DOHH2 (cell line): ENCODE measurements around the gene SHISAL1.

Experiments
- H3F3A ChIP-seq: fragments of 200-600 bp; sonication (generic), shearing (Covaris generic); 2 replicates; pipeline ENCODE4 v1.6.0; 2016; ENCODE audit warnings: antibody characterized with exemption, mild to moderate bottlenecking; ENCODE audit not compliant: control insufficient read depth, insufficient read depth
- H3K27ac ChIP-seq: fragments of 200-600 bp; sonication (generic); 2 replicates; pipeline ENCODE4 v1.5.1; 2014; ENCODE audit warnings: low read depth, mild to moderate bottlenecking, low read length, moderate library complexity
- H3K27me3 ChIP-seq: fragments of 200-600 bp; sonication (generic); 2 replicates; pipeline ENCODE4 v1.6.1; 2014; ENCODE audit warnings: mild to moderate bottlenecking, low read length, mixed read lengths; ENCODE audit not compliant: control insufficient read depth
- H3K36me3 ChIP-seq: fragments of 200-600 bp; sonication (generic); 2 replicates; pipeline ENCODE4 v1.6.1; 2014; ENCODE audit warnings: mild to moderate bottlenecking, low read length, moderate library complexity, mixed read lengths; ENCODE audit not compliant: control insufficient read depth
- H3K4me1 ChIP-seq: fragments of 200-600 bp; sonication (generic); 2 replicates; pipeline ENCODE4 v1.6.1; 2014; ENCODE audit warnings: mild to moderate bottlenecking, low read length, mixed read lengths; ENCODE audit not compliant: control insufficient read depth
- H3K4me2 ChIP-seq: fragments of 200-600 bp; sonication (generic); 2 replicates; pipeline ENCODE4 v1.6.0; 2014; ENCODE audit warnings: mild to moderate bottlenecking, low read length, moderate library complexity
- H3K4me3 ChIP-seq: fragments of 200-600 bp; sonication (generic); 2 replicates; pipeline ENCODE4 v1.5.1; 2014; ENCODE audit warnings: mild to moderate bottlenecking, low read length, mixed read lengths
- H3K79me2 ChIP-seq: fragments of 200-600 bp; sonication (generic); 2 replicates; pipeline ENCODE4 v1.6.1; 2014; ENCODE audit warnings: mild to moderate bottlenecking, low read length, mixed read lengths; ENCODE audit not compliant: control insufficient read depth
- H3K9me2 ChIP-seq: fragments of 200-600 bp; sonication (generic); replicated peaks from 2 replicates; pipeline ENCODE4 v1.6.1; 2014; ENCODE audit warnings: mild to moderate bottlenecking, low read length, mixed read lengths; ENCODE audit not compliant: control insufficient read depth
- H3K9me3 ChIP-seq: fragments of 200-600 bp; sonication (generic); 2 replicates; pipeline ENCODE4 v1.6.1; 2014; ENCODE audit warnings: antibody characterized with exemption, low read length, mixed read lengths; ENCODE audit not compliant: control insufficient read depth, insufficient read depth
- H4K20me1 ChIP-seq: fragments of 200-600 bp; sonication (generic); 2 replicates; pipeline ENCODE4 v1.6.0; 2014; ENCODE audit warnings: low read depth, mild to moderate bottlenecking, antibody characterized with exemption, low read length, moderate library complexity; ENCODE audit not compliant: control insufficient read depth, insufficient read depth
- EZH2phosphoT487 ChIP-seq: fragments of 200-600 bp; sonication (generic); IDR thresholded peaks from 2 replicates; pipeline ENCODE4 v1.6.1; 2017; ENCODE audit warnings: borderline replicate concordance, mild to moderate bottlenecking, antibody characterized with exemption, low read length, moderate library complexity, mixed read lengths
- TF ChIP-seq, protein P1 (sequence below): fragments of 200-600 bp; sonication (generic); IDR thresholded peaks from one replicate; pipeline ENCODE4 v1.5.1; 2014; ENCODE audit warnings: antibody characterized with exemption, mild to moderate bottlenecking, low read depth, low read length; ENCODE audit not compliant: poor library complexity, severe bottlenecking

Gene SHISAL1

DNA sequence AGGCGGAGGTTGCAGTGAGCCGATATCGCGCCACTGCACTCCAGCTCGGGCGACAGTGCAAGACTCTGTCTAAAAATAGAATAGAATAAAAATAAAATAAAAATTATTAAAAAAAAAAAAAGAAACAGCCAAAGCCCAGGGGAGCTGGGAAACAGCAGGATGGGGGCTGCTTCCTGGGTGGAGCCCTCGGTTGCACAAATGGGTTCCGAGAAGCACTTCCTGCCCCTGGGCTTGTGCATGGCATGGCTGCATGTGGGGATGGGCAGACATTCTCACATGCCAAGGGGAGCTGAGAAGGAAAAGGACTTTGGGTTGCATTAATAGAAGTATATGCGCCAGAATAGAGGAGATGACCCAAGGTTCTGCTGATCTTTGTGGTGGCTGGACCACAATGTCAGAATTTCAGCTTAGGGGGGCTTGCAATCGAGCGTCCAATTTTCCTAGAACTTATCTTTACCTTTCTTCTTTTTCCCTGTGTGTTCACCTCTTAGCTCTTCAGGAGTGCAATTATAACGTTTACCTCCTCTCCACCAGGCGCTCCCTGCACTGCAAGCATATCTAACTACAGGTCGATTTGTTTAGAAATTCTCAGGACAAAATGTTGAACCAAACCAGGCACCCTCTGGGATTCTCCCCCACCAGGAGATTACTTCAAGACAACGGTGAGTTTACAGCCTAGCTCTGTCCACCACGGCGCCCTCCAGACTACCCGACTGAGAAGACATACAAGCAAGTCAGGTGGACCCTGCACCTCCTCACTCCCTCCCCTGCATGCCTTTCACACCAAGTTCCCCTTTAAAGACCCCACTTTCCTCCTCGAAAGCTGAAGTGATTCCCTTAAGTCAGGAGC lies 53.2 kb downstream of the SHISAL1 start:
- no peak overlapping the region for H3K4me3 ChIP-seq
- no peak overlapping the region for H3K27ac ChIP-seq
- peaks cover 30% of the 10 kb centered on the region for H3K4me1 ChIP-seq
- H3K9me2 ChIP-seq = no peaks in the 10 kb centered on the region
- no peaks in the 10 kb centered on the region for H3K27me3 ChIP-seq
- H3K4me2 ChIP-seq = no peak overlapping the region
- no peaks in the 10 kb centered on the region for H3K36me3 ChIP-seq
- H3K9me3 ChIP-seq = no peaks in the 10 kb centered on the region
- TF ChIP-seq EZH2phosphoT487 = no peak
- TF ChIP-seq, protein P1, sequence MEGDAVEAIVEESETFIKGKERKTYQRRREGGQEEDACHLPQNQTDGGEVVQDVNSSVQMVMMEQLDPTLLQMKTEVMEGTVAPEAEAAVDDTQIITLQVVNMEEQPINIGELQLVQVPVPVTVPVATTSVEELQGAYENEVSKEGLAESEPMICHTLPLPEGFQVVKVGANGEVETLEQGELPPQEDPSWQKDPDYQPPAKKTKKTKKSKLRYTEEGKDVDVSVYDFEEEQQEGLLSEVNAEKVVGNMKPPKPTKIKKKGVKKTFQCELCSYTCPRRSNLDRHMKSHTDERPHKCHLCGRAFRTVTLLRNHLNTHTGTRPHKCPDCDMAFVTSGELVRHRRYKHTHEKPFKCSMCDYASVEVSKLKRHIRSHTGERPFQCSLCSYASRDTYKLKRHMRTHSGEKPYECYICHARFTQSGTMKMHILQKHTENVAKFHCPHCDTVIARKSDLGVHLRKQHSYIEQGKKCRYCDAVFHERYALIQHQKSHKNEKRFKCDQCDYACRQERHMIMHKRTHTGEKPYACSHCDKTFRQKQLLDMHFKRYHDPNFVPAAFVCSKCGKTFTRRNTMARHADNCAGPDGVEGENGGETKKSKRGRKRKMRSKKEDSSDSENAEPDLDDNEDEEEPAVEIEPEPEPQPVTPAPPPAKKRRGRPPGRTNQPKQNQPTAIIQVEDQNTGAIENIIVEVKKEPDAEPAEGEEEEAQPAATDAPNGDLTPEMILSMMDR = no peak
- H3F3A ChIP-seq = no peaks in the 10 kb centered on the region
- H3K79me2 ChIP-seq = no peaks in the 10 kb centered on the region
- no peaks in the 10 kb centered on the region for H4K20me1 ChIP-seq

DNA sequence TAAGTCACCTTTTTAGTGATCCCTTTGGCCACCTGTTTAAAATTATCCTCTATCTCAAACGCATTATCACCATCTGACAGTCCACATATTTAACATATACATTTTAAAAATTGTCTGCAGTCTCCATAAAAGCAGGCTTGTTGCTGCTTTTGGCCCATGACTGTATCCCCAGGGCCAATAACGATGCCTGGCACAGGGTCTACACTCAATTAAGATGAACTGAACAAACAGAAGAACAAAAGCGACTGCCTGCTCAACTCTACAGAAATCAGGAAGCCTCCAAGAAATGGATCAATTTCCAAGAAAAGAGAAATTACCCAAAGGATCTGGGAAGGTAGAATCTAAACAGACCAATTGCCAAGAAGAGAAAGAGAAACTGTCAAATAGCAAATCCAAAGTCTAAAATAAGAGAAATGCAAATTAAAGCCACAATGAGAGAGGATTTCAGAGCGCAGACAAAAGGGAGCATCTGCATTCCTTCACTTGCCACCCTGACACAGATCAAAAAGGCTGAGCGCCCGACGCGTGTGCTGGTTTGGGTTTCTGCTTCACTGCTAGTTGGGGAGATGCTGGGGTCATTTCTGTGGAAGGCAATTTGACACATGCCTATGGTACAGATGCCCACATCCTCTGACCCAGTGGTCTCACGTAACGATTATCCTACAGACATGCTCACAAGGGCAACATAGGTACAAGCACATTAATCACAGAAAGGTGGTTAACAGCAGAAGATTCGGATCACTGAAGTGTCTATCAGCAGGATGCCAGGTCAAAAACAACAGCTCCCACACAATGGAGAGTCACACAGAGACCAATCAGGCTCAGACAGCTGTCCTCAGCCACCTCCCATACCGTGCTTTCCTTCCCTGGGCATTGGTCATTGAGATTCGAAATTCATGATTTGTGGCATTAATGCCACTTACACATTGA lies 55.9 kb downstream of the SHISAL1 start:
- no peaks in the 10 kb centered on the region for H3K79me2 ChIP-seq
- H3K9me3 ChIP-seq = no peaks in the 10 kb centered on the region
- H3K4me1 ChIP-seq = peaks cover 25% of the 10 kb centered on the region
- no peak overlapping the region for H3K27ac ChIP-seq
- H3K4me3 ChIP-seq = no peak overlapping the region
- no peaks in the 10 kb centered on the region for H3K36me3 ChIP-seq
- H3K9me2 ChIP-seq = no peaks in the 10 kb centered on the region
- peak overlapping the region; percentile 15 for H3K4me2 ChIP-seq
- no peaks in the 10 kb centered on the region for H4K20me1 ChIP-seq
- H3K27me3 ChIP-seq = no peaks in the 10 kb centered on the region
- TF ChIP-seq, protein P1 = no peak
- no peak for TF ChIP-seq EZH2phosphoT487
- no peaks in the 10 kb centered on the region for H3F3A ChIP-seq

DNA sequence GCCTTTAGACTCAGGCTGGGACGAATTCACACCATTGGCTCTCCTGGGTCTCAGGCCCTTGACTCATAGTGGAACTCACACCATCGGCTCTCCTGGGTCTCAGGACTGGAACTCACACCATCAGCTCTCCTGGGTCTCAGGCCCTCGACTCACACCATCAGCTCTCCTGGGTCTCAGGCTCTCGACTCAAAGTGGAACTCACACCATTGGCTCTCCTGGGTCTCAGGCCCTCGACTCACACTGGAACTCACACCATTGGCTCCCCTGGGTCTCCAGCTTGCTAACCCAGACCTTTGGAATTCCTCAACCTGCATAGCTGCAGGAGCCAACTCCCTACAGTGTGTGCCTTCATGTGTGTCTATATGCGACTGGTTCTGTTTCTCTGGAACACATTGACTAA lies 56.7 kb downstream of the SHISAL1 start:
- Histone ChIP-seq H3K4me2 (no peak overlapping the region), H4K20me1 (no peaks in the 10 kb centered on the region), H3K79me2 (no peaks in the 10 kb centered on the region), H3F3A (no peaks in the 10 kb centered on the region), H3K27me3 (no peaks in the 10 kb centered on the region), H3K9me3 (no peaks in the 10 kb centered on the region), H3K4me3 (no peak overlapping the region), H3K27ac (no peak overlapping the region), H3K9me2 (no peaks in the 10 kb centered on the region), H3K4me1 (peaks cover 25% of the 10 kb centered on the region), H3K36me3 (no peaks in the 10 kb centered on the region)
- no peak for TF ChIP-seq EZH2phosphoT487
- TF ChIP-seq, protein P1 = no peak
